ENCODE data around the gene RAD9A. TPM values are rescaled to one million over a fixed set of nuclear protein-coding genes. Genes with fewer than 3 reads are reported as not detected.

RAD9A gene
- total and polyA plus RNA-seq, 9 of the 15 experiments (the other 6 are each of a cell fraction or from before 2014, with no cell fraction given) = 1.4 to 41.2 (median 16.1) TPM

GRCh38 chr11:67379061-67380058, 12.4 kb upstream of the RAD9A start:
- peak overlapping the region; percentile 86 for H2AFZ ChIP-seq (ENCODE audit: low read depth, low read length)
- POLR2A ChIA-PET = interaction anchor here (0.5 to 3.1 kb wide), 5 partner anchors 8 to 259 kb away, joined by 3 to 15 read pairs (median 5); partner anchors contain the start of genes POLD4 and RAD9A
- H3K9me3 ChIP-seq (replicated peaks; ENCODE audit: control insufficient read depth, insufficient read depth, low read depth, low read length) = no peaks in the 10 kb centered on the region
- no peaks in the 10 kb centered on the region for H3K27me3 ChIP-seq (ENCODE audit: control insufficient read depth in 2 of 2, insufficient read depth in 2 of 2, low read length in 2 of 2)
- peak overlapping the region; percentile 70 for H3K4me2 ChIP-seq (ENCODE audit: insufficient read depth, low read length)
- WGBS (ENCODE audit: insufficient coverage, low coverage, missing lambda C conversion rate) = 28% methylated on average over 16 of the region's 23 CpGs
- peaks cover 3% of the 10 kb centered on the region; the same call in 1 of the 3 replicates for H3K79me2 ChIP-seq (ENCODE audit: control insufficient read depth, insufficient read depth, low read length)
- no peak overlapping the region for H3K4me3 ChIP-seq
- CTCF ChIA-PET (ENCODE audit: low intra/inter-chr PET ratio) = interaction anchor here (1.3 to 1.8 kb wide), 2 partner anchors 24 to 28 kb away, joined by 5 to 6 read pairs; no protein-coding TSS in a partner anchor
- no peaks in the 10 kb centered on the region for H3K9me1 ChIP-seq (ENCODE audit: control insufficient read depth, insufficient read depth, low read length)
- peak overlapping the region; percentile 36 to 89 for H3K9ac ChIP-seq (ENCODE audit: insufficient read depth in 1 of 2, low read depth in 2 of 2, low read length in 2 of 2)
- intact Hi-C loops (cut with micrococcal nuclease) = loop anchor here (5.0 kb wide), 1 partner anchor 297 kb away; no protein-coding TSS in a partner anchor
- peak; percentile 75 to 88 (median 85) for DNase-seq (ENCODE audit: extremely low read depth in 1 of 4, low spot score in 3 of 4)
- no peaks in the 10 kb centered on the region for H3K36me3 ChIP-seq (ENCODE audit: control insufficient read depth, insufficient read depth, low read length)
- BruUV-seq (replicated peaks) = no TSS peak
- in situ Hi-C loops (cut with MboI) = loop anchor here (5.0 kb wide), 1 partner anchor 117 kb away; no protein-coding TSS in a partner anchor
- peaks cover 59 to 65% of the 10 kb centered on the region in 2 experiments for H3K4me1 ChIP-seq (replicated peaks in 1 of 2; ENCODE audit: control insufficient read depth in 2 of 2, insufficient read depth in 2 of 2, low read length in 2 of 2)
- H4K20me1 ChIP-seq (replicated peaks; ENCODE audit: control insufficient read depth, insufficient read depth, low read length) = no peaks in the 10 kb centered on the region
- H3K27ac ChIP-seq (ENCODE audit: extremely low read depth, low read depth, low read length) = peak overlapping the region; percentile 47
- peak; percentile 75 for FAIRE-seq
- ATAC-seq = peak; percentile 60
- TF ChIP-seq LEF1 (IDR thresholded peaks at IDR 0.05) (peak; percentile 14; the same call in 1 of the 2 replicates), ZNF589 (CRISPR knock-in tag; IDR thresholded peaks at IDR 0.05; ENCODE audit: low read depth) (peak; percentile 66), NR1H2 (CRISPR knock-in tag; IDR thresholded peaks at IDR 0.05) (0 out of 2 replicates have a peak, but pooled peaks have one; percentile 43), NR2C1 (IDR thresholded peaks at IDR 0.05) (no peak), NR2C1 (tag; IDR thresholded peaks at IDR 0.05) (0 out of 2 replicates have a peak, but pooled peaks have one; percentile 10), EGR1 (conservative IDR thresholded peaks at IDR 0.05) (0 out of 2 replicates have a peak, but pooled peaks have one; percentile 3), HNRNPLL (IDR thresholded peaks at IDR 0.05; ENCODE audit: low read depth, low read length, poor library complexity, severe bottlenecking) (no peak), HMGN3 (IDR thresholded peaks at IDR 0.05; ENCODE audit: borderline replicate concordance, extremely low read depth, insufficient read length, low read depth, low read length) (peak; percentile 52), JUND (IDR thresholded peaks at IDR 0.05; ENCODE audit: borderline replicate concordance, low read depth, low read length) (peak; percentile 91), JUND (tag; IDR thresholded peaks at IDR 0.05; ENCODE audit: borderline replicate concordance, low read depth, low read length) (peak; percentile 87; the same call in 1 of the 3 replicates), ZNF133 (CRISPR knock-in tag; IDR thresholded peaks at IDR 0.05) (0 out of 2 replicates have a peak, but pooled peaks have one; percentile 15), SIN3A (IDR thresholded peaks at IDR 0.05; ENCODE audit: borderline replicate concordance in 2 of 2, control insufficient read depth in 1 of 2, low read depth in 2 of 2, low read length in 2 of 2) (no peak)
